HG03159 (cell line): Measurements from ENCODE around the gene GOLGB1.
A peak's percentile ranks its signal among the peaks of the same experiment; 100 is the strongest.
"Not testable (repeated sequence)": the region's sequence is repeated elsewhere in the genome, so short reads cannot be mapped to it uniquely, and the experiment has no call there.

ENCODE experiments used
- ATAC-seq: cut with Tn5 transposase; IDR thresholded peaks from one replicate; pipeline ENCODE4 v1.9.1; 2021; ENCODE audit warnings: mild to moderate bottlenecking, moderate library complexity; ENCODE audit not compliant: unreplicated experiment

Gene GOLGB1

GRCh38 chr3:121743106-121743505, 6.4 kb downstream of the GOLGB1 start:
- not testable (repeated sequence) for ATAC-seq

- ATAC-seq = no peak
Measured at GRCh38 chr3:121740896-121741295, 8.6 kb downstream of the GOLGB1 start.

DNA sequence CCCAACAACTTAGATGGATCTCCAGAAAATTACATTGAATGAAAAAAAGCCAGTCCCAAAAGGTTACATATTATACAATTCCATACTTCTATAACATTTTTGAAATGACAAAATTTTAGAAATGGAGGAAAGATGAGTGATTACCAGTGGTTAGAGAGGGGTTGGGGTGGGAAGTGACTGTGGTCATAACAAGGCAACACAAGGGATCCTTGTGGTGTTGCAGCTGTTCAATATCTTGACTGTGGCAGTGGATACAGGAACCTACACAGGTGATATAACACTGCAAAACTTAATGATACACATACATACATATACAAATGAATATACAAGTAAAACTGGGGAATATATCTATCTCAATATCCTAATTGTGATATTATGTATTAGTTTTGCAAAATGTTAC, 9.6 kb downstream of the GOLGB1 start:
- no peak for ATAC-seq

- no peak for ATAC-seq
Measured at GRCh38 chr3:121737644-121738043, 11.9 kb downstream of the GOLGB1 start.

- ATAC-seq = no peak
Measured at GRCh38 chr3:121736112-121736511, 13.4 kb downstream of the GOLGB1 start.

DNA sequence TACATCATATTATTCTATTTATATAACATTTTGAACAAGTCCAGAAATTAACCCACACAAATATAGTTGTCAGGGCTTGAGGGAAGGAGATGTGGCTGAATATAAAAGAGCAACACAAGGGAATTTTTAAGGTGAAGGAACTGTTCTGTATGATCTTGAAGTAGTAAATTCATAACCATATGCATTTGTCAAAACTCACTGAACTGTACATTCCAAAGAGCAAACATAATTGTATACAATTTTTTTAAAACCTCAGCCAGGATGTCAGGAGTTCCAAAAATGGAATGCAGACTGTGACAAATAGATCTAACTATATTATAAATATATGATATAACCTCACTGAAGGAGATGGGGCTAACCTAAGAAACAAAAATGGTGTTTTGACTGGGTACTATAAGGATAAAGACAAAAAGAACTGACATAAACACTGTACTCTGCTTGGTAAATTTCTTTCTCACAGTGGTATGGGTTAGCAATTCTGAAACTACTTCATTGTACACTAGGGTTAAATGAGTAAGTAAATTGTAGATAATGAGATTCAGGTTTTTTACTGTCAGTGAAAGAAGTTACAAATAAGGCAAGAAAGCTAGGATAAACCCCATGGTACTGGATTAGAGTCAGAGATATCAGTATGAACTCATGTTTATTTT, 14.4 kb downstream of the GOLGB1 start:
- peak; percentile 88 for ATAC-seq

GRCh38 chr3:121730940-121731687, 18.4 kb downstream of the GOLGB1 start:
- no peak for ATAC-seq

DNA sequence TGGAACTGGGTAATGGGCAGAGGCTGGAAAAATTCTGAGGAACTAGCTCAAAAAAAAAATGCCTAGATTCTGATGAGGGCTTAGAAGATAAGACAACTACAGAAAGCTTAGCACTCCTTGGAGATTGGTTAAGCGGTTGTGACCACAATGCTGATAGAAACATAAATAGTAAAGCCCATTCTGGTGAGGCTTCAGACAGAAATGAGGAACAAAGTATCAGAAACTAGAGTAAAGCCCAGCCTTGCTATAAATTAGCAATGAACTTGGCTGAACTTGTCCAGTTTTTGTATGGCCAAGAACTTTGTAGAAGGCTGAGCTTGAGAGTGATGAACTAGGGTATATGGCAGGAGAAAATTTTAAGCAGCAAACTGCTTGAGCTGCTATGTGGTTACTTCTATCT, 25.4 kb downstream of the GOLGB1 start:
- peak; percentile 92 for ATAC-seq

DNA sequence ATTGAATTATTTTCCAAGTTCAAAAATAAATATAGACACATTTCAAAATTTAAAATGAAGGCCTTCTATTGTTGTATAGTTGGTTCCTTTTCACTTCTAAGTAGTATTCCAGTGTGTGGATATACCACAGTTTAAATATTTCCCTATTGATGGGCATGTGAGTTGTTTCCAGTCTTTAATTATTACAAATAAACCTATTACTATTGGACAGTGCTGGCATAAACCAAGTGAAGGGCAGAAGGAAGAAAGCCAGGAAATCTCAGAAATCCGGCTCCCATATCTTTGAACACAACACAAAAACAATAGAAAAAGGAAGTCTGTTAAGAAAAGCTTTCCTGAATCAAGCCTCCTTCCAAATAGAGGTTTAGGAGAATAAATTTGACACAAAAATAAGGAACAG, 26.1 kb downstream of the GOLGB1 start:
- no peak for ATAC-seq

GRCh38 chr3:121722411-121722810, 27.1 kb downstream of the GOLGB1 start:
- no peak for ATAC-seq

GRCh38 chr3:121720163-121720562, 29.4 kb downstream of the GOLGB1 start:
- ATAC-seq = no peak

- ATAC-seq = no peak
Measured at GRCh38 chr3:121719423-121719822, 30.1 kb downstream of the GOLGB1 start.

DNA sequence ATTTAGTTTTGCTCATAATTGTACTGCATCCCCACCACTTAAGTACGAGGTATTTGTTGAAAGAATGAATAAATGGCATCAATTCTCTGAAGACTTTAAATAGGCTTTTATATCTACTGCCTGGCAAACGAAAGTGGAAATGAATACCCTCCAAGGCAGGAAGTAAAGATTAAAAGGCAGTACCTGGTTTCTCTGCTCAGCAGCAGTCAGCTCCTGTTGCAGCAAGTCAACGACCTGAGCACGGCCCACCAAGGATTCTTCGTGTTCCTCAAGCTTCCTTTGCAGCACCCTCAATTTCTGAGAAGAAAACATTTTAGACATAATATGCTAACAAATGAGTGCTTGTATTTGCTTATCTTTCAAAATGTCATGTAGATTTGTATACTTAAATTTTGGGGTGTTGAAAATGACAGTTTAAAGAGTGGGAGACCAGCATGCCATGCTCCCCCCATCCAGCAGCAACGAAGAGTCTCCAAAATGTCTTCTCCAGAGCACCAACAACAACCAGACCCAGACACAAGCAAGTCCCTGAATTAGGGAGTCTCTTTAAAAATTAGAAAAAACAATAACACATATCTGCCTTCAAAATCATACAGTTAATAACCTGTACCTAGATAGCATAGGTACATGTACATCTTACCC, 31.2 kb downstream of the GOLGB1 start:
- no peak for ATAC-seq

- ATAC-seq = no peak
Measured at GRCh38 chr3:121710347-121710746, 39.2 kb downstream of the GOLGB1 start.

DNA sequence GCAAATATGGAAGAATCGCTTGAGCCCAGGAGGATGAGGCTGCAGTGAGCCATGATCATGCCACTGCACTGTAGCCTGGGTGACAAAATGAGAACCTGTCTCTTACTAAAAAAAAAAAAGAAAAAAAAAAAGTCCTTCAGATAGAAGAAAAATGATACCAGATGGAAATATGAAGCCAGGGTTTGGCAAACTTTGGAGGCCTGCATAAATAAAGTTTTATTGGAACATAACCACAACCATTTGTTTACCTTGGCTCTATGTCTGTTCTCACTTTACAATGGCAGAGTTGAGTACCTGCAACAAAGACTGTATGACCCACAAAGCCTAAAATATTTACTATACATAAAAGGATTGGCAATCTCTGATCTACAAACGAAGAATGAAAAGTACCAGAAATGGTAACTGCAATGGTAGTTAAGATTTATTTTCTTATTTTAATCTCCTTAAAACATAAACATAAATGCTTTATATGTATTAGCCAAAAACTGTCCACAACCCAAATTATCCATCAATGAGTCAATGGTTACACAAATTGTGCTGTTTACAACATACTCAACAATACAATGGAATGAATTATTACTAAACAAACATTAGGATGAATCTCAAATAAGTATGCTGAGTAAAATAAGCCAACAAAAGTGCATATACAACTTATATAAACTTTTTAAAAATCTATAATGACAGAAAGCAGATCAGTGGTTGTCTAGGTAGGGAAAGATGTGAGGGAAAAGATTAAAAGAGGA, 41.8 kb downstream of the GOLGB1 start:
- no peak for ATAC-seq

DNA sequence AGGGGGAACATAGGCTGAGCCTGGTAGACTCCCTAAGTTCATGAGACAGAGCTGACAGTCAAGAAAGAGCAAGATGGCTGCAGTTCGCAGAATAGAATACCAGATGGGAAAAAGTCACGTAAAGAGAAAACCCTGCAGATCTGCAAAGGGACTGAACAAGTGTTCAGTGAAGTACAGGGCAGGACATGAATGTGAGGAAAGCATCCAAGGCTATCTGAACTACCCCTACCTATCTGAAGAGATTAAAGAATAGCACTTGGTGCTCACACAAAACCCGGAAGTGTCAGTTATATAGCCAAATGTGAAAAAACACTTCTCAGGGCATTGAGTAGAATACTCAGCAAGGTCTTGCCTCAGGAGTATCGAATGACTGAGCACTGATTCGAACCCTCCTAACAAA, 44.0 kb downstream of the GOLGB1 start:
- no peak for ATAC-seq

DNA sequence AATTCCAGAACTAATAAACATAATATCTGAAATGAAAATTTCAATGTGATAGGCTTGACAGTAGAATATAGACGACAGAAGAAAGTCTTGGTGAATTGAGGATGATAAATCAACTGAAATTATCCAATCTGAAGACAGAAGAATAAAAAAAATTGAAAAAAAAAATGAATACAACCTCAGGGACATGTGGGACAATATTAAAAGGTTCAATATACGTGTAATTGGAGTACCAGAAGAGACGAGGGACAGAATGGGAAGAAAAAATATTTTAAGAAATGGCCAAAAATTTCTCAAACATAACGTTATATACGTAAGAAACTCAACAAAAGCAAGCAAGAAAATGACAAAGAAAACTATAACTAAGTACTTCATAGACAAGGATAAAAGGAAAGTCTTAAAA, 45.6 kb downstream of the GOLGB1 start:
- ATAC-seq = no peak

GRCh38 chr3:121698901-121699300, 50.6 kb downstream of the GOLGB1 start:
- ATAC-seq = no peak

DNA sequence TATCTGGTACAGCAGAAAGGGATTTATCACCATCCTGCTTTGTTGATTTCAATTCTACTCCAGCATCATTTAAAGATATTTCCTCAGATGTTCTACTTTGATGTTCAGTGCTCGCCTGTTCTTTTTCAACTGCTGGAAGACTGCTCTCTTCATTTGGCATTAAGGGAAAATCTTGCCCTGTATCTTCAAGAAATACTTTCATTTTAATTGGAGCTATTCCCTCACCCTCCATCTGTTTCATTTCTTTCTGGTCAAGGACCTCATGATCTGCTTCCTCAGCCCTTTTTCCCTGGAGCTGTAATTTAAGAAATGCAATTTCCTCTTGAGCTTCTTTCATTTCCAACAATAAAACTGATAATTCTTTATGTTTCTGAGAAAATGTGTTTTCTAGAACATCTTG, 51.1 kb downstream of the GOLGB1 start:
- no peak for ATAC-seq

- no peak for ATAC-seq
Measured at GRCh38 chr3:121696186-121696585, 53.4 kb downstream of the GOLGB1 start.

- no peak for ATAC-seq
Measured at GRCh38 chr3:121692010-121692699, 57.4 kb downstream of the GOLGB1 start.
